Muscle of back (tissue), 11 donors: ENCODE results near the gene DCTN1. TPM values are rescaled to one million over a fixed set of nuclear protein-coding genes. Genes with fewer than 3 reads are reported as not detected.

ENCODE experiments used
- DNase-seq, 3 donors: peaks; one replicate each; pipeline versions ENCODE4 v3.0.0 to v3.0.0-alpha.2; 2013
- polyA plus RNA-seq, 10 donors: library from polyadenylated mRNA; unstranded; fragments of 120-200 nt; gene quantifications; one replicate each; pipeline ENCODE4 v1.2.1, GENCODE V29; 2013; ENCODE audit not compliant: insufficient read length in 10 of 10

Gene DCTN1
- polyA plus RNA-seq, 10 donors = 84.0 to 108 (median 97.6) TPM

DNA sequence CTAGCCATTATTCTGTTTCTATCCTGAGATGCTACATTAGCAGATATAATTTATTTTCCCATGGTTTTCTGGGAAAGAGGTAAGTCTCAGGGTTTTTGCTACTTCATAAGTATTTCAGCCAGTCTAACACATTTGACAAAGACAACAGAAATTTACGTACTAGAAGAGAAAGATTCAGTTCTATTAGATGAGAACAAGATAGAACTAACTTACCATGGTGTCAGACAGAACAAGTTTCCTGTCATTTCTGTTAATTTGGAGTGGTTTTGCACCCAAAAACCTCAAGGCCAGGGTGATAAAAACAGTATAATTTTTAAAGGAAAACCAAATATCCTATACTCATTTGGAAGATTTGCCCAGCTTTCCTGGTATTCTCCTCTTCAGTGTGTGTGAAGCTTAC is 52.5 kb downstream of the DCTN1 start:
- no peak for DNase-seq

DNA sequence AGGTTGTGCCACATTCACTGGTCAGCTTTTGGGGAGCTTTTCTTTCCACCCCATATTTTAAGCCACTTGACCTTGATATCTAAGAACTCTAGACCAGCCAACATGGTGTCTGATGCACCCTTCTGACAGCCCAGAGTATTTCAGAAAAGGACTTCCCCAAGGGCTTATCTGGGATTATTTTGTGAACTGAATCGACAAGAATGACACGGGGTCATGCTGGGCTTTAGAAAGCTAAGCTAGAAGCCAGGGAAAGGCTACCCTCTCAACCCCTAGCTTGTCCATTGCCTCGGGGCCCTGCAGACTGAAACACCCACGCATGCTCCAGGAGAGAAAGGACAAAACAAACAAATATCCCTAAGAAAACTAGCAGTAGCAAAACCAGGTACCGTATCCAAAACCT is 52.9 kb downstream of the DCTN1 start:
- no peak for DNase-seq

DNA sequence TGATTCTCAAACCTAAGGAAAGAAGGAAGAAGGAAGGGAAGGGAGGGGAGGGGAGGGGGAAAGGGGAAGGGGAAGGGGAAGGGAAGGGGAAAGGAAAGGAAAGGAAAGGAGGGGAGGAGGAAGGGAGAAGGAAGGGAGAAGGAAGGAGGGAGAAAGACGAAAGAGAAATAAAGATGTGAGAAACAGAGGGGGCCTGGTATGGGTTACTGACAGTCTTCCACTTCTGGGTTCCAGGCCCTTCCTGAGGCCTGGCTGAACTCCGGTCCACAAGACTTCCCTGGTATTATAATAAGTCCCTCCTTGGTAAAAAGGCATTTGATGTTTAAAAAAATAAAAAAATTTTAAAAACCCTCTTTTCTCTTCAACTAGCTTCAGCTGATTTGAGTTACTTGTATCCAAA is 54.3 kb downstream of the DCTN1 start:
- no peak for DNase-seq

DNA sequence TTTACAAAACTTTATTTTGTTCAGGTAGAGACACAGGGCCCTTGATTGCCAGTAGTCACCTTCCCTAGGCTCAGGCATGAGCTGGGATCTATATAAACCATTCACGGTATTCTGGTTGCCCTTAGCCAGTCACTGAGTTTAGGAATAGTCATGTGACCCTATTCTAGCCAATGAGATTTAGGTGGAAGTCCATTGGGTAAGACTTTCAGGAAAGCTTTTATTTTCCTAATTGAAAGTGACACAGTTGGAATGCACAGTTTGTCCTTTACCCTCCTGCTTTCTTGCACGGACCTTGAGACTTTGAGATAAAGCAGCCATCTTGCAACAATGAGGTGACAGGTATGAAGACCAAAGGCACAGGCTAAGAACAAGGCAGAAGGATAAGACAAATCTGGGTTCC is 58.4 kb downstream of the DCTN1 start:
- no peak for DNase-seq

DNA sequence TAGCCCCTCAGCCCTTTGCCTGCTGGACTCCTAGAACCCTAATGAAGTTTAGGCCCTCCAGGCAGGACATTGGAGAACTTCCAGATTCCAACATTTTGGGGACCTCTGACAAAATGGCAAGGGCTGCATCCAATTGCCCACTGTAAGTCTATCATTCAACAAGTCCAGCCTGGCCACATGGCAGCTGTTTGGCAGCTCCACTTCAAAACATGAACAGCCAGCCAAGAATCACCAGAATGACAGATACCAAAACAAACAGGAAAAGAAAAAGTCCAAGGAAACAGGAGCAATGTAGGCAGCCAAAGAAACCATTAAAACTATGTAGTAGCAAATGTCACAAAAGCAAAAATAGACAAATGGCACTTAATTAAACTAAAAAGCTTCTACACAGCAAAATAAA is 62.4 kb downstream of the DCTN1 start:
- DNase-seq = no peak

DNA sequence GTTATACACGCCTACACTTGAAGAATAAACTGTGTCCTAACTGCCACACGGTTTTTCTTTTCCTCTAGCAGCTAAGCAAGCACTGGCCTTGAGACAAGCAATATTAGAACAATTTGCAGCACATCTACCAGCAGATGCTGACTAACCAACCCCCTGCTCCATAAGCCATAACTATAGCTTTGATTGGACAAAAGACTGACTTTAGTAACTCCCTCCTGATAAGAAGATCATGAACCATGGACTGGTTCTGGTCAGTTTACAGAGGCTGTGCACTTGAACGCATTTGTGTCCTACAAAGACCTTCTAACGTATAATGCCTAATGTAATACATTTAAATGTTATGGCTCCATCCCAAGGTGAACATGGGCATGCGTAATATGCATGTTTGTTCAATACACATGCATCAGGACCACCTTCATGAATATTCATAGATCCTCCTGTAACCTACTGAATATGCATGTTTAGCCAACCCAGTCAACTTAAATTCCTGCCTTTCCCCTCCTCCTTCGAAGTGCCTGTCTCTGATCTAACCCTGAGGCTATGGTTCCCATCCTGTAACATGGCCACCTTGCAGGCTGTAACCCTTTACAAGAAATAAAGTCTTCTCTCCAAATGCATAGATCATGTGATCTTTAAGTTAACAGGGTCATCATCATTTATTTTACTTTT is 63.4 kb downstream of the DCTN1 start:
- no peak for DNase-seq

DNA sequence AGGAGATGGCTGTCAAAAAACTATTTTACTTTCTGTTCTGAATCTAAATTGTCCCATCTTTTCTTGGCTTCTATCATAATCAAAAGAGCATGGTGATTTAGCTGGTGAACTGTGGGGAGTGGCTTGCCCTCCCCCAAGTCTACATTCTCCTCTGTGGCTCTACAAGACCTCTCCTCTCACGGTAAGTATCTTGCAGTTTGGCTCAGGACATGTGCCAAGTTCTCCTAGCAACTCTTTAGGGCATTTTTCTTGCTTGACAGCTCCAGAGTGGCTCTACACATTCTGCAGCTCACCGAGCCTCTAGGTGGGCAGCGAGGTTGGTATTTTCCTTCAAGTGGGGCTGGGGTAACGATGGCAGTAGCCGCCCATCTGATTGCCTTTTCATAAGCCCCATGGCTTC is 66.0 kb downstream of the DCTN1 start:
- DNase-seq = no peak

DNA sequence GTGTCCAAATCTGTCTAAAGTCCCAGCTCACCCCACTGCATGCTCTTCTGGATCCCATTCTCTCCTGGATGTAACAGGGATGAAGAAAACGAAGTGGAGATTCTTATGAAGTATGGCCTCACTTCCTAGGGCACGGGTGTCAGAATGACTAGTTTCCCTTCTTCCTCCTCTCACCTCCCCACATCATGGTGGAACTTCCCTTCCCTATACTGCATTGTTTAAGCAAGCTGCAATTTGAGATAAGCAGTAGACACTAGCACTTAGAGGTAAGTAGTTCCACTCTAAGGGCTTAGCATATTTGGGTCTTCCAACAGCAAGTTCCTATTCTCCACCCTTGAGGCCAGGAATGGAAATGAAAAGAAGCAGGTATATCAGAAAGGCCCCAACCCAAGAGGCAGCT is 66.6 kb downstream of the DCTN1 start:
- no peak for DNase-seq

DNA sequence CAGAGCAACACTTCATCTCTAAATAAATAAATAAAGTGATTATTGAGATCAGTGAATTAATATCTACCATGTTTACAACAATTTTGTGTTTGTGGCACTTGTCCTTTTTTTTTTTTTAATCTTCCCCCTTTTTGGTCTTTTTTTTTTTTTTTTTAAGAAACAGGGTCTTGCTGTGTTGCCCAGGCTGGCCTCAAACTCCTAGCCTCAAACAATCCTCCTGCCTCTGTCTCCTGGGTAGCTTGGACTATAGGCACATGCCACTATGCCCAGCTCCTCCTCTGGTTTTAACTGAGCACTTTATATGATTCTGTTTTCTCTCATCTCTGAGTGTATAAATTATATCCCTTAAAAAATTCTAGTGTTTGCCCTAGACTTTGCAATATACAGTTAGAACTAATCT is 67.2 kb downstream of the DCTN1 start:
- no peak for DNase-seq

Other genes starting within 250 kb of the DCTN1 start
- gene BOLA3, start 232.4 kb downstream of the DCTN1 start, polyA plus RNA-seq = 10 to 100 TPM; 21.8 to 31.5 (median 26.5) TPM
- gene MOB1A, start 201.4 kb downstream of the DCTN1 start, polyA plus RNA-seq = 10 to 100 TPM; 43.1 to 63.8 (median 54.9) TPM
- gene MTHFD2, start 181.7 kb downstream of the DCTN1 start, polyA plus RNA-seq = 10 to 100 TPM; 25.3 to 36.8 (median 31.3) TPM
- gene SLC4A5, start 36.9 kb downstream of the DCTN1 start, polyA plus RNA-seq = 1 to 10 TPM; 1.4 to 3.9 (median 2.2) TPM
- gene C2orf81, start 41.3 kb upstream of the DCTN1 start, polyA plus RNA-seq = 1 to 10 TPM; 1.7 to 3.2 (median 2.4) TPM
- gene WDR54, start 41.4 kb upstream of the DCTN1 start, polyA plus RNA-seq = 10 to 100 TPM in 5 of 10 donors, 1 to 10 TPM in 5; 7.8 to 17.2 (median 9.9) TPM
- 10 to 100 TPM; 35.1 to 64.2 (median 43.2) TPM for gene RTKN, start 61.6 kb upstream of the DCTN1 start, polyA plus RNA-seq
- 10 to 100 TPM; 15.4 to 24.6 (median 18.0) TPM for gene INO80B, start 74.8 kb upstream of the DCTN1 start, polyA plus RNA-seq
- 10 to 100 TPM; 46.2 to 59.2 (median 53.5) TPM for gene WBP1, start 78.1 kb upstream of the DCTN1 start, polyA plus RNA-seq
- gene MOGS, start 85.1 kb upstream of the DCTN1 start, polyA plus RNA-seq = 10 to 100 TPM; 22.2 to 40.7 (median 32.6) TPM
- 10 to 100 TPM; 33.2 to 83.6 (median 56.9) TPM for gene MRPL53, start 92.4 kb upstream of the DCTN1 start, polyA plus RNA-seq
- 10 to 100 TPM in 3 of 10 donors, 1 to 10 TPM in 7; 4.8 to 11.4 (median 7.1) TPM for gene CCDC142, start 102.7 kb upstream of the DCTN1 start, polyA plus RNA-seq
- 10 to 100 TPM; 15.1 to 21.6 (median 18.0) TPM for gene TTC31, start 102.8 kb upstream of the DCTN1 start, polyA plus RNA-seq
- 1 to 10 TPM in 5 of 10 donors, under 1 TPM in 5; 0.52 to 1.6 (median 0.94) TPM for gene LBX2, start 119.3 kb upstream of the DCTN1 start, polyA plus RNA-seq
- 10 to 100 TPM; 10.3 to 16.0 (median 12.5) TPM for gene PCGF1, start 127.4 kb upstream of the DCTN1 start, polyA plus RNA-seq
- under 1 TPM in 2 of 10 donors, not detected in 8; 0.08 to 0.14 TPM for gene TLX2, start 134.1 kb upstream of the DCTN1 start, polyA plus RNA-seq
- gene DQX1, start 145.9 kb upstream of the DCTN1 start, polyA plus RNA-seq = under 1 TPM in 5 of 10 donors, not detected in 5; 0.13 to 0.33 (median 0.16) TPM
- 10 to 100 TPM; 52.6 to 85.2 (median 63.4) TPM for gene AUP1, start 149.4 kb upstream of the DCTN1 start, polyA plus RNA-seq
- 10 to 100 TPM; 22.5 to 32.7 (median 26.9) TPM for gene HTRA2, start 149.6 kb upstream of the DCTN1 start, polyA plus RNA-seq
- gene LOXL3, start 173.6 kb upstream of the DCTN1 start, polyA plus RNA-seq = 1 to 10 TPM; 6.4 to 9.8 (median 7.6) TPM
- 1 to 10 TPM; 5.3 to 8.4 (median 6.4) TPM for gene DOK1, start 174.4 kb upstream of the DCTN1 start, polyA plus RNA-seq